Measurements from ENCODE around the gene NAPEPLD.
A peak's percentile ranks its signal among the peaks of the same experiment; 100 is the strongest.

NAPEPLD gene

GRCh38 chr7:103077318-103077717 is 71.6 kb downstream of the NAPEPLD start:
- TF ChIP-seq CTCF (IDR thresholded peaks at IDR 0.05; ENCODE audit: low read depth, low read length, missing control alignments): no peak
- no peak for DNase-seq (ENCODE audit: low read depth)
- H3K4me3 ChIP-seq (ENCODE audit: low read depth, low read length): no peak overlapping the region
- in situ Hi-C loops (cut with HindIII; ENCODE audit: low sequenced_read_pairs): no loop called here

DNA sequence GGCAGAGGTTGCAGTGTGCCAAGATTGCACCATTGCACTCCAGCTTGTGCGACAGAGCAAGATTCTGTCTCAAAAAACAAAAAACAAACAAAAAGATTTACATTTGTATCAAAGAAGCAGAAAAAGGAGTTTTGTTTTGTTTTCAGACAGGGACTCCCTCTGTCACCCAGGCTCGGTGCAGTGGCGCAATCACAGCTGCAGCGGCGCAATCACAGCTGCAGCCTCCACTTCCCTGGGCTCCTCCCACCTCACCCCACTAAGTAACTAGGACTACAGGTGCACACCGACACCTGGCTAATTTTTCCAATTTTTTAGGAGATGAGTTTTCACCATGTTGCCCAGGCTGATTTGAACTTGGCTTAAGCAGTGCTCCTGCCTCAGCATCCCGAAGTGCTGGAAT is 72.1 kb downstream of the NAPEPLD start:
- TF ChIP-seq CTCF (IDR thresholded peaks at IDR 0.05; ENCODE audit: low read depth, low read length, missing control alignments): no peak
- no peak for DNase-seq (ENCODE audit: low read depth)
- in situ Hi-C loops (cut with HindIII; ENCODE audit: low sequenced_read_pairs): no loop called here
- H3K4me3 ChIP-seq (ENCODE audit: low read depth, low read length): no peak overlapping the region

DNA sequence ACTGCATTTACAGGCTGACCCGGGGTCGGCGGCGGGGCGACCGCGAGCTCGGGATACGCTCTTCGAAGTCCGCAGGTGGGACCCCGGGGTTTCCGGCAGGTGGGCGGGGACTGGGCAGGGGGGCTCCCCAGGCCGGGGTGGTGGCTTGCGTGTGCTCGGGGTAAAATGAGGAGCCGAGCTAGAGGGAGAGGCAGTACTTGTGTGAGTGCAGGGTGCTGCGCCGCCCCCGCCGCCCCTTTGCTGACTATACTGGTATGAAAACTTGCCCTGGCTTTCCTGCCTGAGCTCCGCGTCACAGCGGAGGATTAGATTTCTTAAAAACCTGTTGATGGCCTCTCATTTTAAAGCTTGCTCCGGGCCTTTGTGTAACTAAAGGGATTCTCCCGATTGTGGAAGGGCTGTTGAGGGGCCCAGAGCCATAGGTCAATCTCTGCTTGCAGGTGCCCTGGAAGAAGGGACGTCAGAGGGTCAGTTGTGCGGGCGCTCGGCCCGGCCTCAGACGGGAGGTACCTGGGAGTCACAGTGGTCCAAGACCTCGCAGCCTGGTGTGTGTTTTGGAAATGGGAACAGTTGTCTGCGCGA is 73.5 kb downstream of the NAPEPLD start:
- in situ Hi-C loops (cut with HindIII; ENCODE audit: low sequenced_read_pairs): no loop called here
- H3K4me3 ChIP-seq (ENCODE audit: low read depth, low read length): peak overlapping the region; percentile 86
- DNase-seq (ENCODE audit: low read depth): peak; percentile 5
- TF ChIP-seq CTCF (IDR thresholded peaks at IDR 0.05; ENCODE audit: low read depth, low read length, missing control alignments): no peak

DNA sequence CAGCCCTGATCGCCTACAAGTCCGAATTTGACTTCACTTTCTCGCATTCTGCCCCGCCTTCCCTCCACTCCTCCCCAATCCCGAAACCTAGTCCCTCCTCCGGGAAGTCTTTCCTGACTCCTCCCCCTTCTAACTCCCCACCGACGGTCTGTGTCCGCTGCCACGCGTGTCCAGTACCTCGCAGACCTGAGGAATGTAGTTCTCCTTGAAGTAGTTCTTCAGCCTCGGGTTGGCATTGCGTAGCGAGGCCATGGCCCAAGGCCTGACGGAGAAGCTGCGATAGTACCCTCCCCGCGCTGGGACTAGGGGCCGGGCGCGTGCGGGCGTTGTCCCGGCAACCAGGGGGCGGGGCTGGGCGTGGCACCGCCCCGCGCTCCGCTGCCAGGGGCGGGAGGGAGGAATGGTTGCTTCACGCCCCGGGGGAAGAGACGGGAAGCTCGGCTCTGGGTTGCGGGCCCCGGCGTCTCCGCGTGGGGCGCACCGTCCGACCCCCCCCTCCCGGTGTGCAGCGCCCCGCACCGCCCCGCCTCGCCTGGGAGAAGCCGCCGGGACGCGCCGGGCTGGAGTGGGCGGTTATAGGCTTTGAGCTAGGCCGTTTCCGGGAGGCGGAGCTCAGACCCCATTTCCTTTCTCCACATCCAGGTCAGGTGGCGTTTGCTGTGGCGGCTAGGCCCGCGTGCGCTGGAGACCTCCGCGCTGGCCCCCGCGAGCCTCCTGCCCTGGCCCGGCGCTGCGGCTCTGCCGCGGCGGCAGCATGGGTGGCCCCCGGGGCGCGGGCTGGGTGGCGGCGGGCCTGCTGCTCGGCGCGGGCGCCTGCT is 74.2 kb downstream of the NAPEPLD start, which contains the start of the genes ARMC10 and FBXL13:
Gene ARMC10 (plus strand): TSS at position 622 of the 818 bp plus-strand sequence. CDS start 133 bp downstream, at position 755.
Gene FBXL13 (minus strand): TSS at position 278 of the 818 bp plus-strand sequence.
- in situ Hi-C loops (cut with HindIII; ENCODE audit: low sequenced_read_pairs): no loop called here
- peak; percentile 9 for TF ChIP-seq CTCF (IDR thresholded peaks at IDR 0.05; ENCODE audit: low read depth, low read length, missing control alignments)
- DNase-seq (ENCODE audit: low read depth): peak; percentile 73
- peak within 1 kb of the TSS; percentile 86 for H3K4me3 ChIP-seq (ENCODE audit: low read depth, low read length)

- TF ChIP-seq CTCF (IDR thresholded peaks at IDR 0.05; ENCODE audit: low read depth, low read length, missing control alignments): no peak
- in situ Hi-C loops (cut with HindIII; ENCODE audit: low sequenced_read_pairs): no loop called here
- peak overlapping the region; percentile 86 for H3K4me3 ChIP-seq (ENCODE audit: low read depth, low read length)
- DNase-seq (ENCODE audit: low read depth): no peak
These were observed 74.8 kb downstream of the NAPEPLD start for GRCh38 chr7:103073989-103074518.

GRCh38 chr7:103071000-103071399 is 77.9 kb downstream of the NAPEPLD start:
- DNase-seq (ENCODE audit: low read depth): no peak
- in situ Hi-C loops (cut with HindIII; ENCODE audit: low sequenced_read_pairs): no loop called here
- H3K4me3 ChIP-seq (ENCODE audit: low read depth, low read length): no peak overlapping the region
- TF ChIP-seq CTCF (IDR thresholded peaks at IDR 0.05; ENCODE audit: low read depth, low read length, missing control alignments): no peak

Measured in astrocyte of the cerebellum (primary cell).